ENCODE results near the gene PRKCA.

GRCh38 chr17:66522591-66523272 is 220.3 kb downstream of the PRKCA start:
- no peak for TF ChIP-seq POLR2A (IDR thresholded peaks at IDR 0.05; ENCODE audit: low read length)
- TF ChIP-seq GATA1 (IDR thresholded peaks at IDR 0.05; ENCODE audit: low read depth, low read length): no peak

Data from erythroblast (primary cell).